Panc1 (cell line): ENCODE data around the gene FHIT. TPM values are rescaled to one million over a fixed set of nuclear protein-coding genes. Genes with fewer than 3 reads are reported as not detected.
A peak's percentile ranks its signal among the peaks of the same experiment; 100 is the strongest.

Experiments used
- ATAC-seq: fragments of 200-7000 bp; cut with Tn5 transposase; 2 replicates; pipeline ENCODE4 v1.9.1; 2020; ENCODE audit warnings: mild to moderate bottlenecking, moderate library complexity
- BruUV-seq: library from RNA; stranded (reverse); fragments of 400-500 nt; replicated peaks from 2 replicates; lab custom pipeline; 2021; lab: Mats Ljungman, UMichigan
- CTCF ChIA-PET: fragments of 300-600 bp; sonication (Branson Sonifier 250); formaldehyde crosslinking; loops from one replicate; lab custom pipeline; 2022; ENCODE audit warnings: antibody characterized with exemption; lab: Charles Lee
- POLR2A ChIA-PET: fragments of 300-600 bp; sonication (Branson Sonifier 250); formaldehyde crosslinking; loops from one replicate; lab custom pipeline; 2022; ENCODE audit warnings: antibody characterized with exemption; lab: Charles Lee
- DNase-seq: peaks from one replicate; pipeline ENCODE4 v3.0.0-alpha.2; 2010; ENCODE audit warnings: low read depth, low spot score
- H3K27ac ChIP-seq: 2 replicates; pipeline ENCODE4 v1.5.1; 2011; ENCODE audit warnings: mild to moderate bottlenecking, low read length, inconsistent platforms
- H3K27me3 ChIP-seq: fragments of 200-500 bp; sonication (Bioruptor generic); 2 replicates; pipeline ENCODE4 v1.6.0; 2014; ENCODE audit warnings: low read length, inconsistent platforms; ENCODE audit not compliant: control insufficient read depth, insufficient read depth
- H3K36me3 ChIP-seq: fragments of 200-500 bp; sonication (Bioruptor generic); 2 replicates; pipeline ENCODE4 v1.5.1; 2014; ENCODE audit warnings: inconsistent platforms, mild to moderate bottlenecking, low read length, moderate library complexity; ENCODE audit not compliant: control insufficient read depth, insufficient read depth
- H3K4me1 ChIP-seq: 2 replicates; pipeline ENCODE4 v1.5.1; 2011; ENCODE audit warnings: inconsistent platforms, mild to moderate bottlenecking, low read length, moderate library complexity; ENCODE audit not compliant: control insufficient read depth, insufficient read depth
- H3K4me3 ChIP-seq, 2 experiments: 2 replicates each; pipeline ENCODE4 v1.5.1; 2011 to 2012; ENCODE audit warnings: low read depth in 2 of 2, low read length in 2 of 2, mild to moderate bottlenecking in 2 of 2, inconsistent platforms in 1 of 2, moderate library complexity in 1 of 2
- H3K9me3 ChIP-seq: fragments of 200-500 bp; sonication (Bioruptor generic); 2 replicates; pipeline ENCODE4 v1.5.1; 2014; ENCODE audit warnings: low read depth, mild to moderate bottlenecking, inconsistent platforms, low read length, moderate library complexity; ENCODE audit not compliant: control insufficient read depth, insufficient read depth
- CTCF ChIP-seq: fragments of 450-650 bp; IDR thresholded peaks from 2 replicates; pipeline ENCODE4 v1.5.1; 2017; ENCODE audit warnings: mild to moderate bottlenecking
- POLR2AphosphoS5 ChIP-seq: IDR thresholded peaks from 2 replicates; pipeline ENCODE4 v1.6.1; 2012; ENCODE audit warnings: mild to moderate bottlenecking, low read depth, low read length, moderate library complexity
- REST ChIP-seq, 2 experiments: IDR thresholded peaks; 2 replicates each; pipeline ENCODE4 v1.6.1; 2011 to 2012; ENCODE audit warnings: low read depth in 2 of 2, control low read depth in 1 of 2, low read length in 1 of 2, mild to moderate bottlenecking in 1 of 2, moderate library complexity in 1 of 2; ENCODE audit not compliant: insufficient read depth in 1 of 2
- SIN3A ChIP-seq: IDR thresholded peaks from 2 replicates; pipeline ENCODE4 v1.6.1; 2012; ENCODE audit warnings: low read depth, mild to moderate bottlenecking, low read length, moderate library complexity, borderline replicate concordance; ENCODE audit not compliant: insufficient read depth
- TCF7L2 ChIP-seq: IDR thresholded peaks from 2 replicates; pipeline ENCODE4 v1.6.1; 2011; ENCODE audit warnings: mild to moderate bottlenecking, low read depth, low read length, inconsistent platforms
- in situ Hi-C: cut with HindIII; loops from 2 replicates; pipeline ENCODE4 v1.10.0; 2016; ENCODE audit warnings: low sequenced_read_pairs, low pct_unique_long_range_greater_than_20kb
- intact Hi-C: fragments of 100-400 bp; cut with micrococcal nuclease; formaldehyde crosslinking; loops from one replicate; pipeline ENCODE4 v1.10.0; 2022; ENCODE audit not compliant: unreplicated experiment
- total RNA-seq: library from RNA; stranded (reverse); gene quantifications from one replicate; pipeline ENCODE4 v1.2.1, GENCODE V29; 2021; ENCODE audit not compliant: unreplicated experiment

Gene FHIT
- total RNA-seq, 1 experiment from 2014 or later, result 2.2 TPM

GRCh38 chr3:61253756-61254155 is 2.5 kb upstream of the FHIT start:
- in situ Hi-C loops (no loop called here), intact Hi-C loops (no loop called here)
- Histone ChIP-seq H3K36me3 (no peaks in the 10 kb centered on the region), H3K9me3 (no peaks in the 10 kb centered on the region), H3K4me1 (peaks cover 5% of the 10 kb centered on the region; the same call in 1 of the 2 replicates), H3K4me3 (no peak overlapping the region), H3K27me3 (no peaks in the 10 kb centered on the region), H3K27ac (no peak overlapping the region)
- DNase-seq (no peak), ATAC-seq (no peak)
- POLR2A ChIA-PET, result no interaction called here
- no peak for TF ChIP-seq SIN3A
- TF ChIP-seq POLR2AphosphoS5, result no peak
- no peak for TF ChIP-seq REST (IDR thresholded peaks at IDR 0.05; ENCODE audit: insufficient read depth in 1 of 2, low read depth in 2 of 2, low read length in 1 of 2)
- no peak for TF ChIP-seq CTCF
- no peak for TF ChIP-seq TCF7L2
- no TSS peak for BruUV-seq
- CTCF ChIA-PET, result no interaction called here

- no peak overlapping the region for H3K27ac ChIP-seq
- CTCF ChIA-PET, result no interaction called here
- TF ChIP-seq POLR2AphosphoS5, result no peak
- TF ChIP-seq TCF7L2, result no peak
- DNase-seq (no peak), ATAC-seq (no peak)
- H3K4me1 ChIP-seq, result peaks cover 5% of the 10 kb centered on the region; the same call in 1 of the 2 replicates
- no peaks in the 10 kb centered on the region for H3K9me3 ChIP-seq
- no peaks in the 10 kb centered on the region for H3K36me3 ChIP-seq
- in situ Hi-C loops (no loop called here), intact Hi-C loops (no loop called here)
- POLR2A ChIA-PET, result no interaction called here
- H3K4me3 ChIP-seq, result no peak overlapping the region
- BruUV-seq, result no TSS peak
- H3K27me3 ChIP-seq, result no peaks in the 10 kb centered on the region
Measured at GRCh38 chr3:61252836-61253235, 1.6 kb upstream of the FHIT start.

GRCh38 chr3:61250784-61251173 is 473 bp downstream of the FHIT start:
- POLR2A ChIA-PET, result no interaction called here
- Histone ChIP-seq H3K27ac (no peak overlapping the region), H3K4me1 (peaks cover 5% of the 10 kb centered on the region; the same call in 1 of the 2 replicates), H3K9me3 (no peaks in the 10 kb centered on the region), H3K27me3 (no peaks in the 10 kb centered on the region), H3K4me3 (peak overlapping the region; percentile 53 to 74), H3K36me3 (no peaks in the 10 kb centered on the region)
- no TSS peak for BruUV-seq
- ATAC-seq (no peak), DNase-seq (no peak)
- TF ChIP-seq REST (IDR thresholded peaks at IDR 0.05; ENCODE audit: insufficient read depth in 1 of 2, low read depth in 2 of 2, low read length in 1 of 2), result no peak
- TF ChIP-seq TCF7L2, result no peak
- TF ChIP-seq POLR2AphosphoS5, result no peak
- TF ChIP-seq CTCF, result no peak
- no peak for TF ChIP-seq SIN3A
- in situ Hi-C loops (no loop called here), intact Hi-C loops (no loop called here)
- CTCF ChIA-PET, result no interaction called here
